Endothelial cell of umbilical vein (primary cell): Measurements from ENCODE around the gene FOCAD. TPM values are rescaled to one million over a fixed set of nuclear protein-coding genes. Genes with fewer than 3 reads are reported as not detected.
A peak's percentile ranks its signal among the peaks of the same experiment; 100 is the strongest.

Experiments
- BruUV-seq: library from RNA; stranded (reverse); fragments of 400-500 nt; replicated peaks from 2 replicates; lab custom pipeline; 2021; lab: Mats Ljungman, UMichigan
- CTCF ChIA-PET: fragments of 300-600, 350-600 bp; sonication (Branson Sonifier 250); formaldehyde crosslinking; loops from one replicate; lab custom pipeline; 2021; ENCODE audit warnings: antibody characterized with exemption, inconsistent platforms; lab: Charles Lee
- POLR2A ChIA-PET: fragments of 300-600, 350-600 bp; sonication (Branson Sonifier 250); formaldehyde crosslinking; loops from one replicate; lab custom pipeline; 2021; ENCODE audit warnings: antibody characterized with exemption, inconsistent platforms; lab: Charles Lee
- DNase-seq: peaks from one replicate; pipeline ENCODE4 v3.0.0-alpha.2; 2011; ENCODE audit warnings: low read depth, low spot score
- FAIRE-seq: peaks from 2 replicates; lab custom pipeline; 2011; peaks lifted over from hg19 to GRCh38; lab: Jason Lieb, UNC
- H2AFZ ChIP-seq: 2 replicates; pipeline ENCODE4 v1.6.0; 2012; ENCODE audit warnings: low read depth, low read length, control low read depth, inconsistent platforms
- H3K27ac ChIP-seq: 2 replicates; pipeline ENCODE4 v1.5.1; 2011; ENCODE audit warnings: low read depth, mild to moderate bottlenecking, control low read depth, low read length, moderate library complexity; ENCODE audit not compliant: insufficient read depth
- H3K27me3 ChIP-seq, 2 experiments: 2 replicates each; pipeline versions ENCODE4 v1.6.0 to v1.6.1; 2011; ENCODE audit warnings: low read length in 2 of 2, mixed read lengths in 1 of 2; ENCODE audit not compliant: control insufficient read depth in 2 of 2, insufficient read depth in 2 of 2
- H3K36me3 ChIP-seq, 2 experiments: 2 replicates in 1 of 2; 3 replicates in 1 of 2; pipeline ENCODE4 v1.5.1; 2011; ENCODE audit warnings: low read length in 2 of 2, mild to moderate bottlenecking in 1 of 2, moderate library complexity in 1 of 2; ENCODE audit not compliant: control insufficient read depth in 2 of 2, insufficient read depth in 2 of 2; ENCODE audit errors: extremely low read depth in 1 of 2
- H3K4me1 ChIP-seq: 3 replicates; pipeline ENCODE4 v1.5.1; 2011; ENCODE audit warnings: mild to moderate bottlenecking, low read length; ENCODE audit not compliant: control insufficient read depth, insufficient read depth; ENCODE audit errors: extremely low read depth
- H3K4me2 ChIP-seq: 2 replicates; pipeline ENCODE4 v1.6.1; 2011; ENCODE audit warnings: low read length, control low read depth, mixed read lengths; ENCODE audit not compliant: insufficient read depth
- H3K4me3 ChIP-seq, 3 experiments: fragments of 200-600 bp in 1 of 3; sonication (generic), shearing (Covaris generic) in 1 of 3; replicated peaks in 1 of 3; 2 replicates each; pipeline ENCODE4 v1.5.1; 2011 to 2016; ENCODE audit warnings: control low read depth in 3 of 3, low read length in 3 of 3, mild to moderate bottlenecking in 2 of 3, inconsistent platforms in 1 of 3, low read depth in 1 of 3, moderate library complexity in 1 of 3; ENCODE audit not compliant: insufficient read depth in 1 of 3
- H3K79me2 ChIP-seq: 2 replicates; pipeline ENCODE4 v1.6.0; 2012; ENCODE audit warnings: low read length, inconsistent platforms; ENCODE audit not compliant: control insufficient read depth, insufficient read depth
- H3K9ac ChIP-seq: replicated peaks from 2 replicates; pipeline ENCODE3; 2011; ENCODE audit warnings: low read length, control low read depth; ENCODE audit not compliant: insufficient read depth; ENCODE audit errors: extremely low read depth
- H3K9me1 ChIP-seq: replicated peaks from 3 replicates; pipeline ENCODE4 v1.6.0; 2011; ENCODE audit warnings: mild to moderate bottlenecking, low read length; ENCODE audit not compliant: control insufficient read depth, insufficient read depth; ENCODE audit errors: extremely low read depth
- H3K9me3 ChIP-seq: replicated peaks from 2 replicates; pipeline ENCODE4 v1.5.1; 2012; ENCODE audit warnings: low read length, inconsistent platforms; ENCODE audit not compliant: control insufficient read depth, insufficient read depth
- H4K20me1 ChIP-seq: replicated peaks from 2 replicates; pipeline ENCODE3; 2011; ENCODE audit warnings: mild to moderate bottlenecking, low read length; ENCODE audit not compliant: control insufficient read depth, insufficient read depth; ENCODE audit errors: extremely low read depth
- CTCF ChIP-seq, 2 donors: IDR thresholded peaks; 1 replicate in 1 of 2; 2 replicates in 1 of 2; pipeline ENCODE4 v1.5.1; 2011; ENCODE audit warnings: low read length in 2 of 2, mild to moderate bottlenecking in 2 of 2, moderate library complexity in 2 of 2, control low read depth in 1 of 2, inconsistent platforms in 1 of 2, low read depth in 1 of 2; ENCODE audit not compliant: insufficient read depth in 1 of 2; ENCODE audit errors: extremely low read depth in 1 of 2
- EZH2 ChIP-seq: IDR thresholded peaks from 2 replicates; pipeline ENCODE4 v1.6.1; 2012; ENCODE audit warnings: borderline replicate concordance, low read depth, mild to moderate bottlenecking, moderate library complexity, low read length, inconsistent platforms; ENCODE audit not compliant: severe bottlenecking
- FOS ChIP-seq: IDR thresholded peaks from 2 replicates; pipeline ENCODE4 v1.6.1; 2011; ENCODE audit warnings: mild to moderate bottlenecking, low read length, moderate library complexity, borderline replicate concordance; ENCODE audit not compliant: insufficient read depth
- GATA2 ChIP-seq: IDR thresholded peaks from 2 replicates; pipeline ENCODE4 v1.7.0; 2011; ENCODE audit warnings: low read depth, mild to moderate bottlenecking, moderate library complexity, mixed read lengths, low read length; ENCODE audit not compliant: insufficient read length, insufficient read depth
- JUN ChIP-seq: IDR thresholded peaks from 2 replicates; pipeline ENCODE4 v1.6.1; 2011; ENCODE audit warnings: borderline replicate concordance, low read depth; ENCODE audit not compliant: insufficient read length, insufficient read depth
- MAX ChIP-seq: IDR thresholded peaks from 2 replicates; pipeline ENCODE4 v1.6.1; 2011; ENCODE audit not compliant: insufficient read depth, insufficient read length
- MYC ChIP-seq: IDR thresholded peaks from one replicate; pipeline ENCODE4 v1.6.1; 2011; ENCODE audit warnings: mild to moderate bottlenecking, low read depth, low read length
- POLR2A ChIP-seq: IDR thresholded peaks from 2 replicates; pipeline ENCODE4 v1.6.1; 2012; ENCODE audit warnings: low read depth, mild to moderate bottlenecking, control low read depth, low read length
- POLR2AphosphoS5 ChIP-seq: IDR thresholded peaks from 2 replicates; pipeline ENCODE4 v1.6.1; 2012; ENCODE audit warnings: low read depth, mild to moderate bottlenecking, control low read depth, low read length, moderate library complexity; ENCODE audit not compliant: insufficient read depth
- dilution Hi-C: fragments of 300-500 bp; cut with MboI; formaldehyde crosslinking; loops from one replicate; pipeline ENCODE4 v1.15.0; 2019; ENCODE audit warnings: low sequenced_read_pairs; ENCODE audit not compliant: extremely low pct_ligation_motif_present
- intact Hi-C: fragments of 100-400 bp; cut with micrococcal nuclease; formaldehyde crosslinking; loops from one replicate; pipeline ENCODE4 v1.10.0; 2022
- polyA plus RNA-seq, 4 experiments: library from polyadenylated mRNA; depleted of rRNA in 3 of 4; stranded (reverse) in 3 of 4; unstranded in 1 of 4; fragments of >200 nt; gene quantifications; 2 replicates each; pipeline versions ENCODE4 v1.2.1 to v1.2.3, GENCODE V29; 2011 to 2012; ENCODE audit warnings: missing spikeins in 1 of 4
- total RNA-seq: library from RNA; stranded (reverse); gene quantifications from 2 replicates; pipeline ENCODE4 v1.2.3, GENCODE V29; 2021

The FOCAD gene
- total and polyA plus RNA-seq, 2 donors (not counting 3 experiments of a cell fraction or from before 2014, with no cell fraction given), result 26.7 to 66.9 TPM

- peak overlapping the region; percentile 70 for H3K9ac ChIP-seq
- H3K79me2 ChIP-seq, result peaks cover 12% of the 10 kb centered on the region
- no peak overlapping the region for H3K4me3 ChIP-seq
- intact Hi-C loops (loop anchor here (1.0 to 10.0 kb wide), 6 partner anchors 10 to 707 kb away; no protein-coding TSS in a partner anchor), dilution Hi-C loops (no loop called here)
- FAIRE-seq, result peak; percentile 75
- H3K9me1 ChIP-seq, result no peaks in the 10 kb centered on the region
- no peaks in the 10 kb centered on the region for H4K20me1 ChIP-seq
- POLR2A ChIA-PET, result no interaction called here
- peak overlapping the region; percentile 99 for H3K27ac ChIP-seq
- H3K4me1 ChIP-seq, result peaks cover 53% of the 10 kb centered on the region
- no peaks in the 10 kb centered on the region for H3K27me3 ChIP-seq
- no peak overlapping the region for H2AFZ ChIP-seq
- no peaks in the 10 kb centered on the region for H3K9me3 ChIP-seq
- peak overlapping the region; percentile 37 for H3K4me2 ChIP-seq
- CTCF ChIA-PET, result interaction anchor here (1.0 kb wide), 2 partner anchors 14 to 46 kb away, joined by 3 to 4 read pairs; no protein-coding TSS in a partner anchor
- peak; percentile 95 for TF ChIP-seq FOS
- no peak for TF ChIP-seq MAX
- no peak for TF ChIP-seq EZH2
- peak; percentile 74 for TF ChIP-seq POLR2AphosphoS5
- TF ChIP-seq GATA2, result peak; percentile 91
- TF ChIP-seq MYC, result no peak
- TF ChIP-seq CTCF (IDR thresholded peaks at IDR 0.05; ENCODE audit: extremely low read depth in 1 of 2, insufficient read depth in 1 of 2, low read depth in 1 of 2, low read length in 2 of 2), result no peak
- TF ChIP-seq POLR2A, result peak; percentile 50
- peak; percentile 99 for TF ChIP-seq JUN
- BruUV-seq, result no TSS peak
- DNase-seq, result peak; percentile 93
- no peaks in the 10 kb centered on the region for H3K36me3 ChIP-seq
These were observed 48.1 kb downstream of the FOCAD start for GRCh38 chr9:20732118-20732517.
